RCC 7860 (cell line): Measurements from ENCODE around the gene NDUFS7.
A peak's percentile ranks its signal among the peaks of the same experiment; 100 is the strongest.

Experiments
- DNase-seq: peaks from one replicate; pipeline ENCODE4 v3.0.0-alpha.2; 2015; ENCODE audit warnings: low spot score
- FAIRE-seq: peaks from 2 replicates; lab custom pipeline; 2012; peaks lifted over from hg19 to GRCh38; lab: Jason Lieb, UNC

Gene NDUFS7

GRCh38 chr19:1383312-1384084, at the start of gene NDUFS7:
Gene NDUFS7 (plus strand): TSS chr19:1383907. CDS start chr19:1383927, 20 bp downstream.
- DNase-seq: peak; percentile 88
- FAIRE-seq: peak; percentile 60

GRCh38 chr19:1336079-1336684, 47.5 kb upstream of the NDUFS7 start:
- no peak for DNase-seq

GRCh38 chr19:1340681-1341469, 42.8 kb upstream of the NDUFS7 start:
- DNase-seq: no peak
- FAIRE-seq: no peak

More at GRCh38 chr19:1336079-1336684, 47.5 kb upstream of the NDUFS7 start:
- no peak for FAIRE-seq

DNA sequence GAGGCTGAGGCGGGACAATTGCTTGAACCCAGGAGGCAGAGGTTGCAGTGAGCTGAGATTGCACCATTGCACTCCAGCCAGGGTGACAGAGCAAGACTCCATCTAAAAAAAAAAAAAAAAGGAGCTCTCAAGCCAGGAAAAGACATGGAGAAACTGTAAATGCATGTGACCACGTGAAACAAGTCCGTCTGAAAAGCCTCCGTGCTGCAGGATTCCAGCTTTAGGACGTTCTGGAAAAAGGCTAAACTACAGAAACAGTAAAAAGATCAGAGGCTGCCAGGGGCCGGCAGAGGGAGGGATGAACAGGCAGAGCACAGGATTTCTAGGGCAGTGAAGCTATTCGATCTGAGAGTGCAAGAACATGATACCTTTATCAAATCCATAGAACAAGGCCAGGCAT, 40.7 kb upstream of the NDUFS7 start:
- DNase-seq: no peak
- no peak for FAIRE-seq

DNA sequence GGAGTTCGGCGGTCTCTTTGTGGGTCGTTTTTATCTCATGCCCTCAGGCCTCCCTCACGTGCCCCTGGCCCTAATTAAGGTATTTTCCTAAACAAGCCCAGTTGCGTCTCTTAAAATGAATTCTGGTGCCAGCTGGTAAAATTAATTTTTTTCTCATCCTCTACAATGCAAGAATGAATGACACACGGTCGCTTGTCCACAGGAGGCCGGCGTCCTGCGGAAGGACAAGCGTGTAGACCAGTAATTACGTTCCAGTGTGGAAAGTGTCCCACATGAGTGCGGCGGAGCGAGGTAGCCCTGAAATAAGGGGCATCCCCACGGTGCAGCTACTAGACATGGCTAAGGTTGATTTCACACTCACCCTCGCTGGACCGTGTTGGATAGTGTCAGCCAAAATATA, 34.5 kb upstream of the NDUFS7 start:
- no peak for FAIRE-seq
- DNase-seq: no peak

- FAIRE-seq (no peak), DNase-seq (no peak)
These were observed 32.8 kb upstream of the NDUFS7 start for GRCh38 chr19:1350867-1351266.

DNA sequence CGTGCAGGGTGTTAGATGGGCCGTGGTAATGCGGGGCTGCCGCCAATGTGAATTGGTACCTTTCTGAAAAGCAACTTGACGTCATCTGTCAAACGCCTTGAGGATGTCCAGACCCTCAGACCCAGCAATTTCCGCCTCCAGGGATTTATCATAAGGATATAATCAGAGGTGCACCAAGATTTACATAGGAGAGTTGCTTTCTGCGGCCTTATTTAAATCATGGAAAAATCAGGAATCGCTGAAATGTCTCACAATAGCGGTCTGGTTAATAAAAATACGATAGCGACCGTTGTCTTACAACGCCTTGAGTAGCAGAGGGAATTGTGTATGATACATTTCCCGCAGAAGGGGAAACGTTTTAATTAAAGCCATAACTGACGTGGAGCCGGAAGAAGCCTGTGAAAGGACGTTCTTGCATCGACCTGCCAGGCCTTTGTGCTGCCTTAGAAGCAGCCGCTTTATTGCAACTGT, 32.3 kb upstream of the NDUFS7 start:
- DNase-seq (no peak), FAIRE-seq (no peak)

DNA sequence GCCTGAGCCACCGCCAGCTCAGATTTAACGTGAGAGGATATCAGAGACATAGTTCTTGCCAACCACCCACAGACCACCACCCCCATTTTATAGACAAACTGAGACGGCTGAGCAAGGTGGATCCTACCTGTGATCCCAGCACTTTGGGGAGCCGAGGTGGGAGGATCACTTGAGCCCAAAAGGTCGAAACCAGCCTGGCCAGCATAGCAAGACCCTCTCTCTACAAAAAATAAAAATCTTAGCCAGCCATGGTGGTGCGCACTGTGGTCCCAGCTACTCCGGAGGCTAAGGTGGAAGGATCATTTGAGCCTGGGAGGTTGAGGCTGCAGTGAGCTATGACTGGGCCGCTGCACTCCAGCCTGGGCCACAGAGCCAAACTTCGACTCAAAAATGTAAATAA, 30.6 kb upstream of the NDUFS7 start:
- no peak for FAIRE-seq
- no peak for DNase-seq

GRCh38 chr19:1354970-1355567, 28.6 kb upstream of the NDUFS7 start:
- no peak for FAIRE-seq
- DNase-seq: no peak

GRCh38 chr19:1355568-1356507, 27.9 kb upstream of the NDUFS7 start:
- FAIRE-seq: no peak
- no peak for DNase-seq

- DNase-seq (no peak), FAIRE-seq (no peak)
These were observed 27.2 kb upstream of the NDUFS7 start for GRCh38 chr19:1356508-1356865.

DNA sequence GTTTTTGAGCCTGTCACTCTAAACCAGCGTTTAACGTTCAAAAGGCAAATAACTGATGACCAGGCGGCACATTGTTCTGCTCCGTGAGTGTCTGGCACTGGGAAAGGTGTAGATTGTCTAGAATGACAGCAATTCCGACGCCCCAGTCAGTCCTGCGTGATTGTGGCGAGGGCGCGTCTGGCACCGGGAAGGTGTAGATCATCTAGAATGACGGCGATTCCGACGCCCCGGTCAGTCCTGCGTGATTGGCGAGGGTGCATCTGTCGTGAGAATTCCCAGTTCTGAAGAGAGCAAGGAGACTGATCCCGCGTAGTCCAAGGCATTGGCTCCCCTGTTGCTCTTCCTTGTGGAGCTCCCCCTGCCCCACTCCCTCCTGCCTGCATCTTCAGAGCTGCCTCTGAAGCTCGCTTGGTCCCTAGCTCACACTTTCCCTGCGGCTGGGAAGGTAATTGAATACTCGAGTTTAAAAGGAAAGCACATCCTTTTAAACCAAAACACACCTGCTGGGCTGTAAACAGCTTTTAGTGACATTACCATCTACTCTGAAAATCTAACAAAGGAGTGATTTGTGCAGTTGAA, 26.1 kb upstream of the NDUFS7 start:
- DNase-seq (no peak), FAIRE-seq (no peak)

DNA sequence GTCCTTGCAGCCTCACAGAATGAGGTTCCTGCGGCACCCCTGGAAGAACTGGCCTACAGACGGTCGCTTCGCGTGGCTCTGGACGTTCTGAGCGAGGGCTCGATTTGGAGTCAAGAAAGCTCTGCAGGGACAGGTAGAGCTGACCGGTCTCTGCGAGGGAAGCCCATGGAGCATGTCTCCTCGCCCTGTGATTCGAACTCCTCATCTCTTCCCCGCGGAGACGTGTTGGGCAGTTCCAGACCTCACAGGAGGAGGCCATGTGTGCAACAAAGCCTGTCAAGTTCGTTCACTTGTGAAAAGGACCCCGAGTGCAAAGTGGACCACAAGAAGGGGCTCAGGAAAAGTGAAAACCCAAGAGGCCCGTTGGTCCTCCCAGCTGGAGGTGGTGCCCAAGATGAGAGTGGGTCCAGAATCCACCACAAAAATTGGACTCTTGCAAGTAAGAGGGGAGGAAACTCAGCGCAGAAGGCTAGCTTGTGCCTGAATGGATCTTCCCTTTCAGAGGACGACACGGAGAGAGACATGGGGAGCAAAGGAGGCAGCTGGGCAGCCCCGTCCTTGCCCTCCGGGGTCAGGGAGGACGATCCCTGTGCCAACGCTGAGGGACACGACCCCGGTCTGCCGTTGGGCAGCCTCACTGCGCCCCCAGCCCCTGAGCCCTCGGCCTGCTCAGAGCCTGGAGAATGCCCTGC, 23.4 kb upstream of the NDUFS7 start:
- DNase-seq: no peak
- FAIRE-seq: no peak

DNA sequence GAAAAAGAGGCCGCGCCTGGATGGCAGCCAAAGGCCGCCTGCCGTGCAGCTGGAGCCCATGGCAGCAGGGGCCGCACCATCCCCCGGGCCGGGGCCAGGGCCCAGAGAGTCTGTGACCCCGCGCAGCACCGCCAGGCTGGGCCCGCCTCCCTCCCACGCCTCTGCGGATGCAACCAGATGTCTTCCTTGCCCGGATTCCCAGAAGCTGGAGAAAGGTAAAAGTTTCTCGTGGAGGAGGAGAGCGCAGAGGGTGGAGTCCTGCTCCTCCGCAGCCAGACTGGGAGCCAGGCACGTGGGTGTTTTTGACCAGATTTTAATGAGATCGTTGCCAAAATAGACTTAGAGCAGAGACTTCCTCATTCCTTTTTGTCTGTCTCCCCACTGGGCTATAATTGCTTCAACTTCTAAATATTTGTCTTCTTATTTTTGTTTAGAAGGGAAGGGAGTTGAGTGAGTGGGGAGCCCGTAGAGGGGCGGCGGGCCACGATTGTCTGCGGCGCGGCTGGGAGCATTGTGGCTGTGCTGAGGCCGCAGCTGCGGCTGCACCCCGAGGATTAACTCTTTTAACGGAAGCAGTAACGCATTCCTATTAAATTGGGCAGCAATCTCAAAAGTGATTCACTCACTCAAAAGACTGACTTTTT, 22.8 kb upstream of the NDUFS7 start:
- FAIRE-seq (no peak), DNase-seq (peak; percentile 28)

DNA sequence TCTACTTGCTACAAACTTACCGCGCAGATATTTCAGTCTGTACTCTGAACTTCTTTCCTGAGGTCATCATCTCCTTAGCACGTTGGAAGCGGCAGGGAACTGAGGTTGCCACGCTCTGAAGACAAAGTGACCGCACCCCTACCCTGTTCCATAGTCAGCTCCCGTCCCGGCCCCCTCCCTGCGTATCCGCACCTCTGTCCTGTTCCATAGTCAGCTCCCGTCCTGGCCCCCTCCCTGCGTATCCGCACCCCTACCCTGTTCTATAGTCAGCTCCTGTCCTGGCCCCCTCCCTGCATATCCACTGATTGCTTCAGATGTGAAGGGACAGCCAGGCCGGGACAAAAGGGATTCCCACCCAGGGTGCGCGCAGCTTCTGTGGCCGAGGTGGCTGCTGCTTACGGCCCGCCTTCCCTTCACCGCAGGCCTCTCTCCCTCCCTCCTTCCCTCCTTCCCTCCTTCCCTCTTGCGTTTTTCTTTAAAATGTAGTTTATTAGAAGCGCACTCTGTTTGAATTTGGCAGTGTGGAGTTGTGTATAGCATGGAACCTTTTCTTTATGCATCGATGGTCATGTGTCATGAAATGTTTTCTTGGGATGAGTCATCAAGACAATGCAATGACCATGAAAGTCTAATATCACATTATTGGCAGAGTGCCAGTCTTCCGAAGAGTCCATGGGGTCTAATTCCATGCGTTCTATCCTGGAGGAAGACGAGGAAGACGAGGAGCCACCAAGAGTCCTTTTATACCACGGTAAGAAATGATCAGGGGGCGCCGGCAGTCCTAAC, 21.9 kb upstream of the NDUFS7 start:
- peak; percentile 89 for FAIRE-seq
- peak; percentile 91 for DNase-seq

DNA sequence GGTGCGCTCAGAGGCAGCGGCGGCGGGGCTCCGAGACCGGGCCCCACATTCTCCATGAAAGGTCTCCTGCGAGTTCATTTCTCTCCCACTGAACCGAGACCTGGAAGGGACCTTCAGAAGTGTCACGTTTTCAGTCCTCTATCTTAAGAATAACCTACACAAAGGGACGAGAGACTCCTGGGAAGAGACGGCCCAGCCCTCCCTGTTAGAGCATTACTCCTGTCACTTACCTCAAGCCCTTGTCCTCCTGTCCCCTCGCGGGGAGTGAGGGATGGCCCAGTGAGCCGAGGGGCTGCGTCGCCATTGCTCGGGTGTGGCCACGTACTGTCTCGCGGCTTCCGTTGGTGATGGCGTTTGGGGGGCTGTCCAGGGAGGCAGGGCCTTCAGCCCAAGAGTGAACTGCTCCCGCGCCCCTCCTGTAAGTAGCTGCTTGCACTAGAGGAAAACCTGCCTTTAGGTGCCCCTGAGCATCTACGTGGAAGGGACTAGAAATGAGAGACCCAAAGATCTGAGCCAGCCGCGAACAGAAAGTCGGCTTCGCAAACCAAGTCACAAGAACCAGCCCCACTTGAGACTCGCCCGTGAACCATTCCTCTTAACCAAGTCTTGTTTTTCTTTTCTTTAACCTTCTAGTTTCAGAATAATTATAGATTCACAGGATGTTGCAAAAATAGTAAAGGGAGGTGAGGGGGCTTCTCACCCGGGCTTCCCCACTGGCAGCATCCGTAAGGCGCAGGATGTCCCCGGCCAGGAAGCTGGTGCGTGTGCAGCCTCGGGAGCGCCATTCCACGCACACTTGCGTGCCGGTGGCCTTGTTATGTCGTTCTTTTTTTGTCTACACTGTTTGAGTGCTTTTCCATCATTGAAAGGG, 21.1 kb upstream of the NDUFS7 start:
- no peak for FAIRE-seq
- no peak for DNase-seq

- no peak for DNase-seq
- no peak for FAIRE-seq
These were observed 20.1 kb upstream of the NDUFS7 start for GRCh38 chr19:1363599-1363998.
